Measurements from ENCODE around the gene CNKSR3. TPM values are rescaled to one million over a fixed set of nuclear protein-coding genes. Genes with fewer than 3 reads are reported as not detected.

The CNKSR3 gene
- polyA plus RNA-seq, 3 donors = not detected

GRCh38 chr6:154429711-154430110, 80.8 kb downstream of the CNKSR3 start:
- Mint-ChIP-seq H3K9me3 (peaks cover 0 to 2% (median 0%) of the 10 kb centered on the region in 7 donors), H3K4me1 (peaks cover 9% of the 10 kb centered on the region), H3K4me3 (no peak overlapping the region), H3K27ac (no peak overlapping the region), H3K36me3 (no peaks in the 10 kb centered on the region), H3K27me3 (ENCODE audit: low read depth in 3 of 3) (no peaks in the 10 kb centered on the region)
- DNase-seq = no peak
- H3K4me3 ChIP-seq (replicated peaks in 1 of 3; ENCODE audit: low read depth in 2 of 3, low read length in 3 of 3) = no peak overlapping the region
- no peaks in the 10 kb centered on the region for H3K79me2 ChIP-seq (ENCODE audit: insufficient read depth, low read length)
- WGBS (ENCODE audit: insufficient coverage) = 100% methylated on average over 2 of the region's 5 CpGs
- no peaks in the 10 kb centered on the region for H3K36me3 ChIP-seq (replicated peaks in 1 of 2; ENCODE audit: control insufficient read depth in 1 of 2, insufficient read depth in 2 of 2, low read length in 2 of 2)
- H3K27ac ChIP-seq (ENCODE audit: low read depth in 1 of 2, low read length in 2 of 2) = no peak overlapping the region
- H3K4me2 ChIP-seq (replicated peaks; ENCODE audit: extremely low read depth, low read length, poor library complexity, severe bottlenecking) = no peak overlapping the region
- no peak overlapping the region for H3K9ac ChIP-seq (ENCODE audit: insufficient read depth, low read length, poor library complexity, severe bottlenecking)
- H2AFZ ChIP-seq (ENCODE audit: insufficient read depth, low read depth, low read length, poor library complexity, severe bottlenecking) = no peak overlapping the region
- no peaks in the 10 kb centered on the region for H4K20me1 ChIP-seq (ENCODE audit: insufficient read depth, low read length)
- intact Hi-C loops (cut with micrococcal nuclease) = no loop called here
- no peak for TF ChIP-seq CTCF (IDR thresholded peaks at IDR 0.05)
- H3K27me3 ChIP-seq (ENCODE audit: control insufficient read depth in 2 of 2, insufficient read depth in 2 of 2, low read length in 2 of 2) = no peaks in the 10 kb centered on the region
- H3K9me3 ChIP-seq (replicated peaks in 1 of 2; ENCODE audit: control insufficient read depth in 1 of 2, insufficient read depth in 1 of 2, low read length in 2 of 2) = no peaks in the 10 kb centered on the region
- peaks cover 5 to 10% of the 10 kb centered on the region in 2 donors for H3K4me1 ChIP-seq (ENCODE audit: control insufficient read depth in 1 of 2, insufficient read depth in 2 of 2, low read length in 2 of 2)

- Histone ChIP-seq H3K9me3 (replicated peaks in 1 of 2; ENCODE audit: control insufficient read depth in 1 of 2, insufficient read depth in 1 of 2, low read length in 2 of 2) (no peaks in the 10 kb centered on the region), H3K79me2 (ENCODE audit: insufficient read depth, low read length) (no peaks in the 10 kb centered on the region), H3K4me3 (replicated peaks in 1 of 3; ENCODE audit: low read depth in 2 of 3, low read length in 3 of 3) (no peak overlapping the region), H3K9ac (ENCODE audit: insufficient read depth, low read length, poor library complexity, severe bottlenecking) (no peak overlapping the region), H3K27me3 (ENCODE audit: control insufficient read depth in 2 of 2, insufficient read depth in 2 of 2, low read length in 2 of 2) (no peaks in the 10 kb centered on the region), H3K4me2 (replicated peaks; ENCODE audit: extremely low read depth, low read length, poor library complexity, severe bottlenecking) (no peak overlapping the region), H3K36me3 (replicated peaks in 1 of 2; ENCODE audit: control insufficient read depth in 1 of 2, insufficient read depth in 2 of 2, low read length in 2 of 2) (no peaks in the 10 kb centered on the region), H3K27ac (ENCODE audit: low read depth in 1 of 2, low read length in 2 of 2) (no peak overlapping the region), H3K4me1 (ENCODE audit: control insufficient read depth in 1 of 2, insufficient read depth in 2 of 2, low read length in 2 of 2) (peaks cover 5 to 10% of the 10 kb centered on the region in 2 donors), H4K20me1 (ENCODE audit: insufficient read depth, low read length) (no peaks in the 10 kb centered on the region), H2AFZ (ENCODE audit: insufficient read depth, low read depth, low read length, poor library complexity, severe bottlenecking) (no peak overlapping the region)
- peaks cover 0 to 2% (median 0%) of the 10 kb centered on the region in 7 donors for H3K9me3 Mint-ChIP-seq
- peaks cover 0 to 2% (median 0%) of the 10 kb centered on the region in 3 donors for H3K27me3 Mint-ChIP-seq (ENCODE audit: low read depth in 3 of 3)
- peaks cover 9% of the 10 kb centered on the region for H3K4me1 Mint-ChIP-seq
- no peaks in the 10 kb centered on the region for H3K36me3 Mint-ChIP-seq
- no peak overlapping the region for H3K4me3 Mint-ChIP-seq
- DNase-seq = no peak
- H3K27ac Mint-ChIP-seq = no peak overlapping the region
- TF ChIP-seq CTCF (IDR thresholded peaks at IDR 0.05) = no peak
- intact Hi-C loops (cut with micrococcal nuclease) = no loop called here
- WGBS (ENCODE audit: insufficient coverage) = 100% methylated on average over 1 of the region's 3 CpGs
These were observed 81.6 kb downstream of the CNKSR3 start for GRCh38 chr6:154428897-154429296.

Data from CD14-positive monocyte (primary cell).